ENCODE results near the gene CIART.
A peak's percentile ranks its signal among the peaks of the same experiment; 100 is the strongest.
"Not testable (repeated sequence)": the region's sequence is repeated elsewhere in the genome, so short reads cannot be mapped to it uniquely, and the experiment has no call there.

Gene CIART

DNA sequence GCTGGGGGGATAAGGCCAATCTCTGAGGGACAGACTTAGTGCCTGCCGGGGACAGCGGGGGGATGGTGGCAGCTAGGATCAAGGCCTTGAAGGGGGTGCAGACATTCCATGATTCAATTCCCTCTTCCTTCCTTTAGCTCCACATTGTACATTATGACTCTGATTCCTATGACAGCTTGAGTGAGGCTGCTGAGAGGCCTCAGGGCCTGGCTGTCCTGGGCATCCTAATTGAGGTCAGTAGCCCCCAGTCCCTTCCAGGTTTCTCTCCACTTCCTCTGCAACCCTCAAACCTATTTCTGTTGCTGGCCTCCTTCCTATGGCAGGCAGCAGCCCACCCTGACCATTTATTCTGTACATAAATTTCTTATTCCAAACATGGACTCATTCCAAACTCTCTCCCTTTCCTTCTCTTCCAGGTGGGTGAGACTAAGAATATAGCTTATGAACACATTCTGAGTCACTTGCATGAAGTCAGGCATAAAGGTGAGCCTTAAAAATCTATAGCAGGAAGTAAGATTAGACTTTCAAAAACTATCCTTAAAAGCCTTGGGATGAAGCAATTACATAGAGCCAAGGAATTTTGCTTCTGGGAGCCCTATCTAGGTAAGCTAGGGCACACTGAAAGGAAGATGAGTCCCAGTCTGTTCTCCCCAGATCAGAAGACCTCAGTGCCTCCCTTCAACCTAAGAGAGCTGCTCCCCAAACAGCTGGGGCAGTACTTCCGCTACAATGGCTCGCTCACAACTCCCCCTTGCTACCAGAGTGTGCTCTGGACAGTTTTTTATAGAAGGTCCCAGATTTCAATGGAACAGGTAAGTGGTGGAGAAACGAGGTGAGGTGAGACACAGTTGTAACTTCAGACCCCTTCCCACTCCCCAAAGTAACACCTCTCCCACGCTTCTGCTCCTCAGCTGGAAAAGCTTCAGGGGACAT, 19.7 kb upstream of the CIART start:
- no peak for DNase-seq

DNA sequence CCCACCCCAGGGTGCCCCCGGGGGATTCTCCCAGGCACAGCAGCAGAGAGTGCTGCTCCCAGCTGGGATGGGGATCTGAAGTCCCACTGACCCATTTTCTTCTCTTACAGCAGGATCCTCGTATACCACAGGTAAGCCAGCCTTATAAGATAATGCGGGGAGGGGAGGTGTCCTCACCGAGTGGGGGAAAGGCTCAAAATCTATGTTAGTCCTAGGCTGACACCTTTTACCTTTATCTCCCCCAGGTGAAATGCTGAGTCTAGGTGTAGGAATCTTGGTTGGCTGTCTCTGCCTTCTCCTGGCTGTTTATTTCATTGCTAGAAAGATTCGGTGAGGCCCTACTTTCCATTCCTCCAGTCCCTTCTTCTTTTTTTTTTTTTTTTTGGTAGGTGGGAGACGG, 18.8 kb upstream of the CIART start:
- DNase-seq, result no peak

DNA sequence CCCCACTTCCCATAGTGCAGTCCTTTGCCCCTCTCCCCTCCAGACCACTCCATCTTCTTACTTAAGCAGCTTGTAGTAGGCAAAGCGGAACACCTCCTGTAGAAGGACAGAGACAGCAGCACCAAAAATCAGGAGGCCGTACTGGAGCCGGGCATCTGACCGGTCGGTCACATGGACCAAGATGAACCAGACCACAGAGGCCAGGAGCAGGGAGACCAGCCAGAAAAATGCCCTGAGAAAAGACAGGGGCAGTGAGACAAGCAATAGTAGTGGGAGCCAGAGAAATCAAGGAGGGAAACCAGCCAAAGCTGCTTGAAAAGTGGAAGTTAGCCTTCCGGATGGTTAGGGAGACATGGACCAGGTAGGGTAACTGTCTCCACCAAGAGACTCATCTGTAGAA, 14.5 kb upstream of the CIART start:
- DNase-seq, result no peak

DNA sequence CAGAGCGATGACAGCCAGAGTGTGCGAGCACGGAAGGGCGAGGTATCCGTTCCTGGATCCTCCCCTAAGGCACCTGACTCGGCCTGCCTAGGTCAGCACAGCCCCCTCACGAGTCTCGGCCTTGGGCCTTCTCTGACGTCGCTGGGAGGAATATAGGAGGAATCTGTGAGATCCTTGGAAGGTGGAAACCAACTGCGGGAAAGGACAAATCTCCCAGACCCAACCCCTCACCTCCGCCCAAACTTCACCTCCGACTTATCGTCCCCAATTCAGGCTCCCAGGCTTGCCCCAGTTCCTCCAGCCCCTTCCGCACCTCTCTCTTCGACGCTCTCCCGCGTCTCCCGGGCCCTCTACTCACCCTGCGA, 14.0 kb upstream of the CIART start:
- DNase-seq, result no peak

DNA sequence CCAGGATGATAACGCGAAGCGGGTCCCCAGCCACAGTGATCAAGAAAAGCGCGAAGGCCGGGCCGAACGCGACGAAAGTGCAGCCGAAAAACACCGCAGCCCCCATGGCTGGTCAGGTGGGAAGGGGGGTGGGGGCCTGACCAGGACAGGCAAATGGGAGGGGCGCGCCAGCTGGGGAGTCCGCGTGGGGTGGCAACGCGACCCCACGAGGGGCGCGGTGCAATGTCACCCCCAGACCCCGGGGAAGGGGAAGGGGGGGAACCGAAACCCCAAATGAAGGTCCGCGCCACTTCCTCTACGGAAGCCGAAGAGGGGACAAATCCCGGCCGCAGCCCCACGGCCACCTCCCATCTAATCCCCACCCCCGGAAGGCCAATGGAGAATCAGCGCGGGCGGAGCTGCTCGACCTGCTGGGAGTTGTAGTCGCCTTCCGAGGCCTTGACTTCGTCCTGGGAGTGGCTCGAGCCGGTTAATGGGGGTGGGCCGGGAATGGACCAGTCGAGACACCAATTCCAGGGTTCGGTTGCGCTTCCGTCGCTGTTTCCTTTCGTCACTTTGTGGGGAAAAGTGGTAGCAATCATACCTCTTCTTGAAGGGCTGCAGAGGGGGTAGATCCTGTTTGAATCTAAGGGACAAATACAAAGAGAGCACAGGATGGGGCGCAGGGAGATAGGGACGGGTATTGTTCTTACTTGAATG, 13.5 kb upstream of the CIART start, which contains the start of gene APH1A:
TSS of gene APH1A (minus strand) at position 312 of the 699 bp plus-strand sequence. CDS start at position 106, 206 bp downstream.
- DNase-seq, result peak; percentile 97

DNA sequence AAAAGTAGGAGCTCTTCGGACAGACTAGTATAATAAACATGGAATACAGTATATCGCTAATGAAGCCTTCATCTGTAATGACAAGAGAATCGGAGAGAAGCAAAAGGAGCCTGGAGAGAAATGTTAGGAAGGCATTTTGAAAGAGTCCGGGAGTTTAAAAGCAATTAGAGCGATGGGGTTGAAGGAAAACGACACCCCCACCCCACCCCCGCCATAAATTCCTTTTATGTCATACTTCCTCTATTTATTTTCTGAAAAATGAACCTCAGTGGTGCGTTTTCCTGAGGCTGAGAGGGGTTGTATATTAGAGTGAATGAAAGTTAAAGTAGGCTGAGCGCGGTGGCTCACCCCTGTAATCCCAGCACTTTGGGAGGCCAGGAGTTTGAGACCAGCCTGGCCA, 12.9 kb upstream of the CIART start:
- no peak for DNase-seq

DNA sequence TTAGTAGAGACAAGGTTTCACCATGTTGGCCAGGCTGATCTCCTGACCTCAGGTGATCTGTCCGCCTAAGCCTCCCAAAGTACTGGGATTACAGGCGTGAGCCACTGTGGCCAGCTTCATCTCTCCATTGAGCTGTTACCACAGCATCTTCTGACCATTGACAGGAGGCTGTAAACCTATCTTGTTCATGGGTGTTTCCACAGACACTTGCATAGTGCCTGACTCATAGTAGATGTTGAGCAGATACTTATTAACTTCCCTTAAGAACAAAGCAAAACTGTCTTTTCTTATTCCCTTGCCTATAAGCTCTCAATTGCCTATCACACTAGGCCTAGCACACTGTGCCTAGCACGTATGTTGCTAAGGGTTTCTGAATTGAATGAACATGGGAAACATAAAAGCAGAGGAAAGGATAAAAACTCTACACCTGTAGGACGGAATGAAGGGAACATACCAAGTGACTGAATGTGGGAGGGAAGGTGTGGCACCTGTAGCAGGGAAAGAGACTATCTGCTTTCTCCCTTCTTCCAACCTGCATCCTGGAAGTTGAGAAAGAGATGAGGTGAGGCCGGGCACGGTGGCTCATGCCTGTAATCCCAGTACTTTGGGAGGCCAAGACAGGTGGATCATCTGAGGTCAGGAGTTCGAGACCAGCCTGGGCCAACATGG, 10.9 kb upstream of the CIART start:
- DNase-seq, result no peak

DNA sequence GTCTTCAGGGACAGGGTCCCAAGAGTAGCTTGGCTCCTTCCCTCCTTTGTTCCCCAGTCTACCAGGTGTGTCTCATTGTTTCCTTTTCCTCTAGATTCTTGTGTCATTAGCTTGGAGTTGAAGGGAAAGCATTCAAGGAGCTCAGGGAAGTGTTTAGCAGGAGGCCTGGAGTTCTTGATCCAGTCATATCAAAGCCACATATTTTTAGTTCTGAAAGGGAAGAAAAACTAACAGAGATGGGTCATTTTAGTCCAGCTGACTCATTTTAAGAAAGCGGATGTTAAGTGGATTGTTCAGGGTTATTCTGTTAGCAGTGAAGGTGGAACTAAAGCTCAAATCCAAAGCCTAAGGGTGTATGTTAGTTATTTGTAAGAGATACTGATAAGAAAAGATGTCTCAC, 9.0 kb upstream of the CIART start:
- no peak for DNase-seq

DNA sequence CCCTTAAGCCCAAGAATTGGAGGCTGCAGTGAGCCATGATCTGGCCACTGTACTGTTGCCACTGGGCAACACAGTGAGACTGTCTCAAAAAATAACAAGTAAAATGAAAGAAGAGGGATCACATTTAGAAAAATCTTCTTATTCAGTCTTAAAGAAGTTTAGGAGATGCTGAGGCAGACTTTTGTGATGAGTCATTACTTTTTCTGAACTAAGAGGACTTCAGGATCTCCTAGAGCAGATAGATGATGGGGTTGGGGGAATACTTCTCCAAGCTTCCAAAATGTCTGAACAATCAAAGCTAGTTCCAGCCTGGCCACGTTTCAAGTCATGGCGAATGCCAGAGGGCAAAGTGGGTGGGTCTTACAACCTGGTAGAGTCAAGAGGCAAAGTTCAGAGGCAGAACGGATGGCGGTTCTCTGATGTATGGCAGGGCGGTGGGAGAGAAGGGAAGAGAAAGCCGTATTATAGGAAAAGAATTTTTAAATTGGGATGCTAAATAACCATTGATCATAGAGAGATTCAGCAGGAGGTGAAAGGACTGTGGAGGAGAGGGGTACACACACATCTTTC, 2.1 kb upstream of the CIART start:
- no peak for DNase-seq

DNA sequence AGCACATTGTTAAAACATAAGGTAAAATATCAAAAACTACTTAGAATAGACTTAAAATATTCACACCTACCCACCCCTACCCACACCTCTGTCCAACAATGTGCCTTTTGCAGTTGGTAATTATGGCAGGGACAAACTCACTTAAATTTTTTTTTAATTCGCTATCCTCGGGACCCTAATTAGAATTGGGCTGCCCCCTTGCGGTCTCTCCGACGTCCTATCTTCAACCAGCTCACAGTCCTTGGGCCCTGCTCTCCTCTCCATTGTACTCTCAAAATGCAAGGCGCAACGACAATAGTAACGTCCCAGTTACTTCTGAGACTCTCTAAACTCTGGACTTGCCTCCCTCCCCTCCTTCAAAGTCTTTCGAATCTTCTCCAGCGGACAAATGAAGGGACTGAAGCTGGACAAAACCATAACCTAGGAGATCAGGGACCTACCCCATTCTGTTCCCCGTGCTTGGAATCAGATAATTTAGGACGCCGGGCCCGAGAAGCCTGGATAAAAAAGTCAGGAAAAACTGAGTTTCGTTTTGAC, 1.1 kb upstream of the CIART start:
- DNase-seq, result peak; percentile 68

DNA sequence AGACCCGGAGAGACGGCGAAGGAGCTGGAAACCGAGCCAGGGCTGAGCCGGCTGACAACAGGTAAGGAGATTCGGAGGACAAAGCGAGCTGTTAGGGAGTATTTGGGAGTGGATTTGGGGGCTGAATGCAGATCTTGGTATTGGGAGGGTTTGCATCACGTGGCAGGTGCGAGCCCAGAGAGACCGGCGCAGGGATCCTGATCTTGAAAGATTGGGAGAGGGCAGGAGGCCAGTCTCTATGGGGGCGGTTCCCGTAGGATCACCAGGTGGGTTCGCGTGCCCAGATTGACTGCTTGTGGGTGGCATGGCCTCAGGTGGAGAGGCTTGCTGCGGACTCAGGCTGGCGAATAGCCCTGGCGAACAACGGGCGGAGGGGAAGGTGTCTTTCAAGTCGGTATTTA, 204 bp downstream of the CIART start:
- peak; percentile 79 for DNase-seq

DNA sequence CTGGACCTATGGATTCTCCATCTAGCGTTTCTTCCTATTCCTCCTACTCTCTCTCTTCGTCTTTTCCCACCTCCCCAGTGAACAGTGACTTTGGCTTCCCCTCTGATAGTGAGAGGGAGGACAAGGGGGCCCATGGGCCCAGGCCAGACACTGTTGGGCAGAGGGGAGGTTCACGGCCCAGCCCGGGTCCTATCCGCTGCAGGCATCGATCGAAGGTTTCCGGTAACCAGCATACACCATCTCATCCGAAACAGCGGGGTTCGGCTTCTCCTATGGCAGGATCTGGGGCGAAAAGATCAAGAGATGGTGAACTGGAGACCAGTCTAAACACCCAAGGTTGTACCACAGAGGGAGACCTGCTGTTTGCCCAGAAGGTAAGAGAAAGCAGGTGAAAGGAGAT, 906 bp downstream of the CIART start:
- no peak for DNase-seq

DNA sequence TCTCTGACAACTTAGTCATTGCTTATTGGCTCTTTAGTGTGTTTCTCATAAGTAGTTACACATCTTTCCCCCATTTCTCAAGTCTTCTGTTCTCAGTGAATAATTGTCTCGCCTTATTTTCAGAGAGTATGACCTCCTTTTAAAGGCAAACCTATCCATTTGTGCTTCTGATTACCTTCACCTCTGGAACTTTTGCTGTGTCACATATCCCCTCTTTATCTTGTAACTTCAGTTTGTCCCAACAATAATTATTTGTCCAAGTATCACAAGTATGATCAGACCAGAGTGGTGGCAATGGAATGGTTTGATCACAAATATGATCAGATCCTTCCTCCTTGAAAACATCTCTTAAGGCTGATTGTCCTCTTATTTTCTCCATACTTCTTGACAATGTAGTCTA, 6.0 kb downstream of the CIART start:
- DNase-seq, result no peak

DNA sequence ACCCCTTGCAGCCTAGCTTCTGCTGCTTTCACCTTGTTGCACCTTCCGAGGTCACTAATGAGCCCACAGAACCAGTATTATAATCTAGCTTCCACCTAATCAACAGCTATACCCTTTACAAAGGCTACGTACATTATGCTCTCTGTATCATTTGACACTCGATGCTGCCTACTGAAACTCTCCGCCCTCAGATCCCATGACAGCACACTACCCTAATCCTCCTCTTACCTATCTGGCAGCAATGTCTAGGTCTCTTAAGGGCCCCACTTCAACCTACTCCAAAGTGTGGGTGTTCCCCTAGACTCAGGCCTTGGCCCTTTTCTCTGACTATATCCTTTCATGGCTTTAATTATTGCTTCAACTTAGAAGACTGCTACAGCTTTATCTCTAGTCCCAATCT, 6.5 kb downstream of the CIART start:
- DNase-seq, result no peak

DNA sequence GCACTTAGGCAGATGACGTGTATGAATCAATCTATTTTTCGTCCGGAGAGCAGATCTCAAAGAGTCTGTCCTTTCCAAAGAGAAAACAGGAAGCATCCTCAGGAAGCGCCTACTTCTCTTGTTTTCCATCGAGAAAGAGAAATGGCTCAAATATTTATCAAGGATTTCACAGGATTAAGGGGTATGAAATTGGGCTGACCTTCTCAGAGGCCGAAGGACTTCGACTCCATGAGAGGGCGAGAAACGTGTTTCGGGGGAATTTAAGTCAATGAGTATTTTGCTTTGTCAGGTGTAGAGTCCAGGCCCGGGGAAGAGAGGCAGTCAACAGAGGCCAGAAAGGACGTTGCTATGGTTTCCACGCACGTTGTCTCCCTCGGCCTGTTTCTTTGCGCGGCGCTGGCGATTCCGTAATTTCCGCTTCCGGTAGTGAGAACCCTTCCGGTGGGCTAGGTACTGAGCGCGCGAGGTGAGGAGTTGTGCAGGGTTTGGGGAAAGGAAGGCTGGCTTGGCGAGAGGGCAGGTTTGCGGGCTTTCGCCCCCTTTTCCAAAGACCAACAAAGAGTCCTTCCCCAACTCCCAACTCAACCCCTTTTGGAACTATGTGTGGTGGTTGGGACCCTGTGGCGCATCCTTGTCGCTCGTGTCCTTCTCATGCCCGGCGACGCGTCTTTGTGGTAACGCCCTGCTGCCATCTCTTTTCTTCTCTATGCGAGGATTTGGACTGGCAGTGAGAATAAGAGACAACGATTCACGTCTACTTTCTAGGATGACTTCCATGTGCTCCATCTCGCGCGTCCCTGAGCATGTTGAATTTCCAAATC, 11.3 kb downstream of the CIART start, which contains the start of gene MRPS21:
TSS of gene MRPS21 (plus strand) at position 429 of the 821 bp plus-strand sequence. CDS start 506 bp downstream, outside the sequence.
- peak; percentile 95 for DNase-seq

DNA sequence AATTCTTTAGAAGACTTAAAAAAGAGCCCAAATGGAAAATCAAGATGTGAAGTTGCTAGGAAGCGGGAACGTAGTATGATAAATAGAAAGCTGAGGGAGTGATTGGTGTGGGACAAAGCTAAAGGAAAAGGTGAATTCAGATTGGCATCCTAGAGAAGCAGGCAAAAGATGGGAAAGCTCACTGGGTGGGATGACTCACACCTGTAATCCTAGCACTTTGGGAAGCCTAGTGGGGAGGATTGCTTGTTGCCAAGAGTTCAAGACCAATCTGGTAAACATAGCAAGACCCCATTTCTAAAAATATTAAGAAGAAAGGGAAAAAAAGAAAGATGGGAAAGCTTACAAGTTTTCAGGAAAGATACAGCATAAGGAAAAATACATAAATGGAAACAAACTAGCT, 13.1 kb downstream of the CIART start:
- DNase-seq, result no peak

DNA sequence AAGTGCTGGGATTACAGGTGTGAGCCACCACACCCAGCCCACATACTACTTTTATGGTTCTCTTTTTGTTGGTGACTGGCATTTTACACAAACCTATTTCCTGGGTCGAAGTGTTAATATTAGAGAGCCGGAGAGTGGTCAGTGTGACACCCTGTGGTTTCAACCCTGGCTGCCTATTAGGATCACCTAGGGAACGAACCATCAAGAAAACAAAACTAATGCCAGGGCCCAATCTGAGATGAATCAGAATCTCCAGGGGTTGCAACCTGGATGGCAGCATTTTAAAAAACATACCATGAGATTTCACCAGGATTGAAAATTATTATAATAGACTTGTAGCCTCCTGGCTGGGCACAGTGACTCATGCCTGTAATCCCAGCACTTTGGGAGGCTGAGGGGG, 17.4 kb downstream of the CIART start:
- no peak for DNase-seq

DNA sequence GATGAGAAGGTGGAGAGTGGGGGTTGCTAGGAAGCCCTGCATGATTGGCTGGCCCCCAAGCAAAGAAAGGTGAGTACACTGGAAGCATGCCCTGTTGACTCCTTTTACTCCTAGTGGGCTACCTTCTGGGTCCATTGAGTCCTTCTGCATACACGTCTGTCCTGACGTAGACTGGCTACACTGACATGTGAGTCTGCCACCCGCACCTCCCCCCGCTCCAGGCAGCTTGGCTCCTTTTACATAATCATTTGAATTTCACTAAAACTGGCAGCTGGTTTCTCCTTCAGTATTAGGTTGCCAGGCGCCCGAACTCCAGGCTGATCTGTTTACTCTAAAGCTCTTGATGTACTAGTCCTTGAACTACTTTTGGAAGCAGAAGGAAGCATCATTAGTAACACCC, 20.0 kb downstream of the CIART start:
- DNase-seq, result no peak

DNA sequence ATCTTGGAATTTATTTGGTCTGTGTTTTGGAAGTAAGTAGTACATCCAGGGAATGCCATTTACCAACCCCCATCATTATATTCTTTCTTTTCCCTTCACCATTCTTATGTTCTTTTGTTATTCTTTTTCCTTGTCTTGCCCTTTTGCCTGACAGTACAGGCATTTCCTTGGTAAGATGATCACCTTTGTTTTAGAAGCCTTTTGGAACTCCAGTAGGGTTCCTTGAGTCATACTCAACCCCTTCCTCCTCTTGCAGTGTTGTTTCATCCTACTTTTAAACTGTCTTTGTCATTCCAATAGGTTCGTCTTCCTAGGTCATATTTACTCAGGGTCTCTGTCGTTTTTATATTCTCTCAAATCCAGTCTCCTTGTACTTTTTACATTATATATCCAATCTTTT, 20.5 kb downstream of the CIART start:
- DNase-seq, result no peak

DNA sequence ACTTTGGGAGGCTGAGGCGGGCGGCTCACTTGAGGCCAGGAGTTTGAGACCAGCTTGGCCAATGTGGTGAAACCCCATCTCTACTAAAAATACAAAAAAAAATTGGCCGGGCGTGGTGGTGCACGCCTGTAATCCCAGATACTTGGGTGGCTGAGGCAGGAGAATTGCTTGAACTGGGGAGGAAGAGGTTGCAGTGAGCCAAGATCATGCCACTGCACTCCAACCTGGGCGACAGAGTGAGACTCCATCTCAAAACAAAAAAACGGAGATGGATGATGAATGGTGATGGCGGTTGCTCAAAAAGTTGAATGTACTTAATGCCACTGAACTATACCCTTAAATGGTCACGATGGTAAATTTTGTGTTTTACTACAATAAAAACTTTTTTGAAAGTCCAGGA, 26.2 kb downstream of the CIART start:
- not testable (repeated sequence) for DNase-seq

DNA sequence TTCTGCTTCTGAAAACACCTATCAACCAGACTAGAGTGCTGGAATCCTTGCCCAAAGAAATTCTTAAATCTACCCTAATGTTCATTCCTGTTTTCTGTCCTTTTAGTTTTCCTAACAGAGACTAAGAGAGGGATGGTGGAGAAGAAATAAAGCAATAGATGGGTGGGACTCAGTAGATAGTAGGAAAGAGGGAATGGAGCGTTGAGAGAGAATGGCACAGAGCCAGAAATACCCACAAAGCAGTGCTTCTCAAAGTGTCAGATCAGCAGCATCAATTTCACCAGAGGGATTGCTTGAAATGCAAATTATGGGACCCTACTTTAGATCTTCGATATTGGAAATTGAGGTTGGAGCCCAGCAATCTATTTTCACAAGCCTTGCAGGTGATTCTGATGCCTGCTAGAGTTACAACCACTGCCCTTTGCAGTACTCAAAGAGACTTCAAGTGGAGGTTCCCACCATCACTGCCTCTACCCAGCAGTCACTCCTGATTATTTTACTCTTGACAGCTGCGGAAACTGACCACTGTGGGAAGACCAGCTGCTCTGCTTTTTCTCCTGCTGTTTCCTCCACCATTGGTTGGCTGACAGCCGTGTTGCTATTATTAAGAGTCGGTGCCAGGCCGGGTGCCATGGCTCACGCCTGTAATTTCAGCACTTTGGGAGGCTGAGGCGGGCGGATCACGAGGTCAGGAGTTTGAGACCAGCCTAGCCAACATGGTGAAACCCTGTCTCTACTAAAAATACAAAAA, 27.6 kb downstream of the CIART start:
- peak; percentile 58 for DNase-seq
